Erythroblast (primary cell): ENCODE results near the gene SMTNL2.

Experiments
- GATA1 ChIP-seq: IDR thresholded peaks from 2 replicates; pipeline ENCODE4 v1.6.1; 2011; ENCODE audit warnings: low read depth, mild to moderate bottlenecking, control low read depth, low read length, moderate library complexity
- POLR2A ChIP-seq: IDR thresholded peaks from 2 replicates; pipeline ENCODE4 v1.6.1; 2011; ENCODE audit warnings: mild to moderate bottlenecking, low read length

DNA sequence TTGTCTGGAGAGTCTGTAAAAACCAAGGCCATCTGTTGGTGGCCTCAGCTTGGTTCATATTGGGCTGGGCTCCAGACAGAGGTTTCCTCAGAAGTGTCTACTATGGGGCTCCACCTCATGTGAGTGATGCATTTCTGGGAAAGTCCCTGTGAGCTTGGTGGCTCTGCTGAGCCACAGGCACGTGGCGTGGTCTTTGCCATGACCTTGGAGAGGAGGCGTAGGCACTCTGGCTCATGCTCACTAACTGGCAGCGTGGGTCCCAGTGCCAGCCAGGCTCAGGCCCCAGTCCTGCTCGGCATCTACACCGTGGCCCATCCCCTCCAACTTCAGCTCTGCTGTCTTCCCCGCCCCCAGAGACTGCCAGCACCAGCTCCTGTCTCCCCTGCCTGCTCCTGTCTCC, 10.7 kb upstream of the SMTNL2 start:
- TF ChIP-seq POLR2A (no peak), GATA1 (no peak)
